Thyroid gland (tissue), 4 donors: ENCODE measurements around the gene NRM. TPM values are rescaled to one million over a fixed set of nuclear protein-coding genes. Genes with fewer than 3 reads are reported as not detected.

Experiments used
- DNase-seq, 2 donors: peaks; one replicate each; pipeline ENCODE4 v3.0.0-alpha.2; 2019
- H3K27ac ChIP-seq, 3 donors: fragments of 200-600 bp; sonication (generic); 1 replicate in 2 of 3; 2 replicates in 1 of 3; pipeline ENCODE4 v1.5.1; 2016 to 2019; ENCODE audit warnings: mild to moderate bottlenecking in 1 of 3, moderate library complexity in 1 of 3
- H3K27me3 ChIP-seq: fragments of 200-600 bp; sonication (generic); one replicate; pipeline ENCODE4 v1.5.1; 2019
- H3K36me3 ChIP-seq, 2 donors: fragments of 200-600 bp; sonication (generic); one replicate each; pipeline ENCODE4 v1.5.1; 2016 to 2019
- H3K4me1 ChIP-seq, 2 donors: fragments of 200-600 bp; sonication (generic); one replicate each; pipeline ENCODE4 v1.5.1; 2017 to 2019
- H3K4me3 ChIP-seq, 3 donors: fragments of 200-600 bp; sonication (generic); replicated peaks in 1 of 3; 1 replicate in 2 of 3; 2 replicates in 1 of 3; pipeline ENCODE4 v1.5.1; 2016; ENCODE audit warnings: mild to moderate bottlenecking in 1 of 3
- H3K9me3 ChIP-seq: fragments of 200-600 bp; sonication (generic); one replicate; pipeline ENCODE4 v1.5.1; 2017
- CTCF ChIP-seq, 6 experiments: fragments of 200-600 bp in 3 of 6; fragments of 450-650 bp in 3 of 6; sonication (generic) in 3 of 6; IDR thresholded peaks; one replicate each; pipeline ENCODE4 v1.5.1; 2016 to 2019; ENCODE audit warnings: antibody characterized with exemption in 6 of 6, mild to moderate bottlenecking in 2 of 6, inconsistent platforms in 1 of 6, moderate library complexity in 1 of 6
- POLR2A ChIP-seq, 2 donors: fragments of 450-650 bp; IDR thresholded peaks; one replicate each; pipeline ENCODE4 v1.6.1; 2017; ENCODE audit warnings: antibody characterized with exemption in 2 of 2, mild to moderate bottlenecking in 2 of 2, moderate library complexity in 1 of 2
- WGBS, 2 donors: methylation state at CpG; one replicate each; pipeline ENCODE4 v1.1.5; 2017; 5-methylcytosine and 5-hydroxymethylcytosine counted together
- intact Hi-C: fragments of 100-400 bp; cut with DNase I; formaldehyde crosslinking; loops from one replicate; pipeline ENCODE4 v1.15.1; 2023
- total RNA-seq, 4 donors: library from RNA; depleted of rRNA; stranded (reverse); fragments of >200 nt; gene quantifications; one replicate each; pipeline ENCODE4 v1.2.3, GENCODE V29; 2016

NRM gene
- total RNA-seq, 4 donors from 2014 or later, result 3.5 to 8.3 (median 5.7) TPM

DNA sequence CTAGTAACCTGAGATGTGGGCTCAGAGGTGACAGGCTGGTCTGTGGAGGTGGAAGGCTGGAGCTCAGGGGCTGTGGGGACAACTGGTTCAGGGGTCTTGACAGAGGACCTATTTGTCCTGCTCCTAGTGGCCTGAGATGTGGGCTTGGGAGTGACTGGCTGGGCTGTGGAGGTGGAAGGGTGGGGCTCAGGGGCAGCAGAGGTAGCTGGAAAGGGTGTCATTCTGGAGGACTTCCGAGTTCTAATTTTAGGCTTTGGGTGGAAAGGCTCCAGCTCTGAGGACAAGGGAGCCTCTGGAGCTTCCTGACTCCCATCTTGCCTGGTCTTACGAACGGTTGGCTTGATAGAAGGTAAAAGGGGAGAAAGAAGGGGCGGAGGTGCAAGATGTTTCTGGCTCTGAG, 14.8 kb upstream of the NRM start:
- no peaks in the 10 kb centered on the region for H3K9me3 ChIP-seq
- no peak overlapping the region for H3K27ac ChIP-seq
- WGBS, 2 donors, result 93 to 94% methylated on average over 4 of the region's 4 CpGs
- intact Hi-C loops, result no loop called here
- no peak for DNase-seq
- H3K4me1 ChIP-seq, result no peaks in the 10 kb centered on the region
- H3K4me3 ChIP-seq, result no peak overlapping the region
- TF ChIP-seq POLR2A (IDR thresholded peaks at IDR 0.05), result no peak
- no peak for TF ChIP-seq CTCF (IDR thresholded peaks at IDR 0.05)
- no peaks in the 10 kb centered on the region for H3K27me3 ChIP-seq
- peaks cover 17 to 35% of the 10 kb centered on the region in 2 donors for H3K36me3 ChIP-seq

DNA sequence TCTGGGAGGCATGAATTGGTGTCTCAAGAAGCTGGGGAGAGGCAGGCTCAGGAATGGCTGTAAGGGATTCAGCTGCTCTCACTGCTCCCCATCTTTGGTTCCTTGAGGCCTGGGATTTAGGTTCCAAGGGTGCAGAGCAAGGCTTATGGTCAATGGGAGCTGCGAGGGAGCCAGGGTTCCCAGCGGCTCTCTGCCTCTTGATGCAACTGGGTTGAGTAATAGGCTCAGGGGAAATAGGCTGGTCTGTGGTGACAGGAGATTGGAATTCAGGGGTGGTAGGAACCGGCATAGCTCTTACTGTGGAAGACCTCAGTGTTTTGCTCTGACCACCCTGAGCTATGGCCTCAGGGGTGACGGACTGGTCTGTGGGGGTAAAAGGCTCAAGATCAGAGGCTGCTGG, 13.0 kb upstream of the NRM start:
- intact Hi-C loops, result no loop called here
- Histone ChIP-seq H3K36me3 (peaks cover 17 to 32% of the 10 kb centered on the region in 2 donors), H3K4me1 (no peaks in the 10 kb centered on the region), H3K27me3 (no peaks in the 10 kb centered on the region), H3K4me3 (no peak overlapping the region), H3K9me3 (no peaks in the 10 kb centered on the region), H3K27ac (no peak overlapping the region)
- WGBS, 2 donors, result 98 to 99% methylated on average over 4 of the region's 4 CpGs
- TF ChIP-seq CTCF (IDR thresholded peaks at IDR 0.05), result no peak
- no peak for TF ChIP-seq POLR2A (IDR thresholded peaks at IDR 0.05)
- DNase-seq, result no peak

DNA sequence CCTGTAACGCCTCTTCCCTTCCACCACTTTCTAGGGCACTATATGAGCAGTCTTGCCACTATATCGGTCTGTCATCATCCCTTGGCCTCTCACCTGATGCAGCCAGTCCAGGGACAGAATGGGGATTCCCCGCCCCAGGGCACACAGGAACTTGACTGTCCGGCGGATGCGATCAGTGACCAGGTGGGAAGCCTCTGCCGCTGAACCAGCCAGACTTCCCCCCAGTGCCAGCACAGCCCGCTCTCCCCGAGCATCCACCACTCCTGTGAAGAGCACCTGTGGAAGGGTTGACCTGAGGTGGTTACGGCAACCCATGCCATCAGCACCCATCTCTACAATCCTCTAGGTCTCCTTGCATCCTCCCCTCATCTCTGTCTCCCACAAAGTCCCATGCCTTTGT, 12.2 kb upstream of the NRM start:
- Histone ChIP-seq H3K27ac (no peak overlapping the region), H3K27me3 (no peaks in the 10 kb centered on the region), H3K4me3 (no peak overlapping the region), H3K36me3 (peaks cover 17 to 31% of the 10 kb centered on the region in 2 donors), H3K4me1 (no peaks in the 10 kb centered on the region), H3K9me3 (no peaks in the 10 kb centered on the region)
- TF ChIP-seq CTCF (IDR thresholded peaks at IDR 0.05), result no peak
- no peak for TF ChIP-seq POLR2A (IDR thresholded peaks at IDR 0.05)
- 94 to 96% methylated on average over 5 to 10 of the region's 10 CpGs for whole genome bisulfite sequencing, 2 donors
- no peak for DNase-seq
- intact Hi-C loops, result no loop called here

- Histone ChIP-seq H3K36me3 (peaks cover 17 to 20% of the 10 kb centered on the region in 2 donors), H3K9me3 (no peaks in the 10 kb centered on the region), H3K4me3 (no peak overlapping the region), H3K27ac (no peak overlapping the region), H3K4me1 (peaks cover 7 to 11% of the 10 kb centered on the region in 2 donors), H3K27me3 (no peaks in the 10 kb centered on the region)
- intact Hi-C loops, result no loop called here
- TF ChIP-seq POLR2A (IDR thresholded peaks at IDR 0.05), result no peak
- TF ChIP-seq CTCF (IDR thresholded peaks at IDR 0.05), result no peak
- DNase-seq, result no peak
- 62 to 64% methylated on average over 4 of the region's 4 CpGs for WGBS, 2 donors
Observed at GRCh38 chr6:30700340-30700739, 9.6 kb upstream of the NRM start.

DNA sequence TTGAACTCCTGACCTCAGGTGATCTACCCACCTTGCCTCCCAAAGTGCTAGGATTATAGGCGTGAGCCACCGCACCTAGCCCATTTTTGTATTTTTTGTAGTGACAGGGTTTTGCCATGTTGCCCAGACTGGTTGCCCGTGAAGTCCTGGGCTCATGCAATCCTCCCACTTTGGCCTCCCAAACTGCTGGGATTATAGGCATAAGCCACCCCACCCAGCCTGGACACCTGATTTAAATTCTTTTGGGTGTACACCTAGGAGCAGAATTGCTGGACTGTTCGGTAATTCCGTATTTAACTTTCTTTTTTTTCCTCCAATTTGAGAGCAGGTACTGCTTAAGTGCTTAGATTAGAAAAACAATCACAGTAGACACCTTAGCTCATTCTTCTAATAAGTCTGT, 5.6 kb upstream of the NRM start:
- DNase-seq, result no peak
- peaks cover 18 to 22% of the 10 kb centered on the region in 2 donors for H3K4me1 ChIP-seq
- H3K27ac ChIP-seq, result peak overlapping the region; percentile 75 to 97 (median 82)
- no peaks in the 10 kb centered on the region for H3K27me3 ChIP-seq
- no peaks in the 10 kb centered on the region for H3K9me3 ChIP-seq
- WGBS, 2 donors, result 69 to 81% methylated on average over 5 of the region's 5 CpGs
- TF ChIP-seq POLR2A (IDR thresholded peaks at IDR 0.05), result no peak
- no peak for TF ChIP-seq CTCF (IDR thresholded peaks at IDR 0.05)
- peaks cover 3 to 5% of the 10 kb centered on the region in 2 donors for H3K36me3 ChIP-seq
- H3K4me3 ChIP-seq, result no peak overlapping the region
- intact Hi-C loops, result no loop called here
